OCI-LY7 (cell line): ENCODE measurements around the gene ROM1.

Experiments
- CTCF ChIP-seq: fragments of 200-600 bp; sonication (generic); conservative IDR thresholded peaks from 2 replicates; pipeline ENCODE4 v1.5.1; 2014; ENCODE audit warnings: mild to moderate bottlenecking, antibody characterized with exemption, low read length, moderate library complexity, mixed read lengths
- EZH2phosphoT487 ChIP-seq: fragments of 200-600 bp; sonication (generic); IDR thresholded peaks from 2 replicates; pipeline ENCODE4 v1.6.1; 2018; ENCODE audit warnings: low read depth, borderline replicate concordance, mild to moderate bottlenecking, mixed run types, antibody characterized with exemption, low read length, moderate library complexity, mixed read lengths

- no peak for TF ChIP-seq CTCF
- no peak for TF ChIP-seq EZH2phosphoT487
These were observed 47.8 kb upstream of the ROM1 start for GRCh38 chr11:62565100-62565802.
